ENCODE measurements around the gene TRIP12.
"Not testable (repeated sequence)": the region's sequence is repeated elsewhere in the genome, so short reads cannot be mapped to it uniquely, and the experiment has no call there.

DNA sequence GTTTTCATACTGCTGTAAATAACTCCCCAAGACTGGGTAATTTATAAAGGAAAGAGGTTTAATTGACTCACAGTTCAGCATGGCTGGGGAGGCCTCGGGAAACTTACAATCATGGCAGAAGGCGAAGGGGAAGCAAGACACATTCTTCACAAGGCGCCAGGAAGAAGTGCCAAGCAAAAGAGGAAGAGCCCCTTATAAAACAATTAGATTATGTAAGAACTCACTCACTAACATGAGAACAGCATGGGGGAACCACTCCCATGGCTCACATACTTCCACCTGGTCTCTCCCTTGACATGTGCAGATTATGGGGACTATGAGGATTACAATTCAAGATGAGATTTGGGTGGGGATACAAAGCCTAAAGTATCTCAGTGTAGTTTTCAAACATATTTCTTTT is 198.6 kb downstream of the TRIP12 start:
- not testable (repeated sequence) for TF ChIP-seq POLR2A (IDR thresholded peaks at IDR 0.05)
- TF ChIP-seq, protein P1, sequence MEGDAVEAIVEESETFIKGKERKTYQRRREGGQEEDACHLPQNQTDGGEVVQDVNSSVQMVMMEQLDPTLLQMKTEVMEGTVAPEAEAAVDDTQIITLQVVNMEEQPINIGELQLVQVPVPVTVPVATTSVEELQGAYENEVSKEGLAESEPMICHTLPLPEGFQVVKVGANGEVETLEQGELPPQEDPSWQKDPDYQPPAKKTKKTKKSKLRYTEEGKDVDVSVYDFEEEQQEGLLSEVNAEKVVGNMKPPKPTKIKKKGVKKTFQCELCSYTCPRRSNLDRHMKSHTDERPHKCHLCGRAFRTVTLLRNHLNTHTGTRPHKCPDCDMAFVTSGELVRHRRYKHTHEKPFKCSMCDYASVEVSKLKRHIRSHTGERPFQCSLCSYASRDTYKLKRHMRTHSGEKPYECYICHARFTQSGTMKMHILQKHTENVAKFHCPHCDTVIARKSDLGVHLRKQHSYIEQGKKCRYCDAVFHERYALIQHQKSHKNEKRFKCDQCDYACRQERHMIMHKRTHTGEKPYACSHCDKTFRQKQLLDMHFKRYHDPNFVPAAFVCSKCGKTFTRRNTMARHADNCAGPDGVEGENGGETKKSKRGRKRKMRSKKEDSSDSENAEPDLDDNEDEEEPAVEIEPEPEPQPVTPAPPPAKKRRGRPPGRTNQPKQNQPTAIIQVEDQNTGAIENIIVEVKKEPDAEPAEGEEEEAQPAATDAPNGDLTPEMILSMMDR (IDR thresholded peaks at IDR 0.05), result not testable (repeated sequence)
